ENCODE data around the gene CKAP5. TPM values are rescaled to one million over a fixed set of nuclear protein-coding genes. Genes with fewer than 3 reads are reported as not detected.

CKAP5 gene
- total and polyA plus RNA-seq, 5 donors from 2014 or later: 8.7 to 45.4 (median 12.6) TPM

DNA sequence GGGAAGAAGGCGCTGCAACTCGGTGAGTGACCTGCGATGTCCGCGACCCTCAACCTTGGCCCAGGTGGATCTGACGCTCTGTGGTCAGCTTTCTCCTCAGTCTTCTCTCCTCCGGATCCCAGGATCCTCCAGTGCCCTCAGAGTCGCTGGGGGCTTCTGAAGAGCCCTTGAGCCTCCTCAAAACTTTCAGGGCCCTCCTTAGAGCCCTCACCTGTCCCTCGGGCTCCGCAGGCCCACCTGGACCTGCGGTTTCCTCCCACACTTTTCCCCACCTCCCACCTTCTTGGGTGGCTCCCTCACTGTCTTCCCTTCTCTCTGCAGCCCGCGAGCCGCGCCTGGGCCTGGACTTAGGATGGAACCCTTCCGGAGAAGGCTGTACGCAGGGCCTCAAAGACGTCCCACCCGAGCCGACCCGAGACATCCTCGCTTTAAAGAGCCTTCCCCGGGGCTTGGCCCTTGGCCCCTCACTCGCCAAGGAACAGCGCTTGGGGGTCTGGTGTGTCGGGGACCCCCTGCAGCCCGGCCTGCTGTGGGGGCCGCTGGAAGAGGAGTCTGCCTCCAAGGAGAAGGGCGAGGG, 144.9 kb downstream of the CKAP5 start:
- peaks cover 61% of the 10 kb centered on the region for H3K4me1 ChIP-seq (ENCODE audit: control insufficient read depth, insufficient read depth, low read length, poor library complexity, severe bottlenecking)
- peaks cover 32% of the 10 kb centered on the region for H3K36me3 Mint-ChIP-seq
- peak overlapping the region; percentile 99 for H3K4me3 ChIP-seq (ENCODE audit: low read depth, low read length)
- no peaks in the 10 kb centered on the region for H3K9me3 ChIP-seq (ENCODE audit: control insufficient read depth in 2 of 2, low read length in 2 of 2)
- no peaks in the 10 kb centered on the region for H3K27me3 ChIP-seq (ENCODE audit: control insufficient read depth, insufficient read depth, low read length)
- peaks cover 9 to 72% (median 33%) of the 10 kb centered on the region in 4 donors for H3K4me1 Mint-ChIP-seq
- H3K9me3 Mint-ChIP-seq: peaks cover 0 to 2% (median 0%) of the 10 kb centered on the region in 7 donors
- peaks cover 37% of the 10 kb centered on the region for H3K36me3 ChIP-seq (ENCODE audit: control insufficient read depth, insufficient read depth, low read length)
- H3K27ac ChIP-seq (ENCODE audit: insufficient read depth, low read length, poor library complexity, severe bottlenecking): peak overlapping the region; percentile 76
- DNase-seq (no peak), ATAC-seq (ENCODE audit: low read depth in 2 of 2) (no peak)
- H3K27me3 Mint-ChIP-seq: no peaks in the 10 kb centered on the region
- peak overlapping the region; percentile 90 to 99 (median 96) for H3K4me3 Mint-ChIP-seq
- H3K27ac Mint-ChIP-seq: peak overlapping the region; percentile 91 to 97 (median 97)

DNA sequence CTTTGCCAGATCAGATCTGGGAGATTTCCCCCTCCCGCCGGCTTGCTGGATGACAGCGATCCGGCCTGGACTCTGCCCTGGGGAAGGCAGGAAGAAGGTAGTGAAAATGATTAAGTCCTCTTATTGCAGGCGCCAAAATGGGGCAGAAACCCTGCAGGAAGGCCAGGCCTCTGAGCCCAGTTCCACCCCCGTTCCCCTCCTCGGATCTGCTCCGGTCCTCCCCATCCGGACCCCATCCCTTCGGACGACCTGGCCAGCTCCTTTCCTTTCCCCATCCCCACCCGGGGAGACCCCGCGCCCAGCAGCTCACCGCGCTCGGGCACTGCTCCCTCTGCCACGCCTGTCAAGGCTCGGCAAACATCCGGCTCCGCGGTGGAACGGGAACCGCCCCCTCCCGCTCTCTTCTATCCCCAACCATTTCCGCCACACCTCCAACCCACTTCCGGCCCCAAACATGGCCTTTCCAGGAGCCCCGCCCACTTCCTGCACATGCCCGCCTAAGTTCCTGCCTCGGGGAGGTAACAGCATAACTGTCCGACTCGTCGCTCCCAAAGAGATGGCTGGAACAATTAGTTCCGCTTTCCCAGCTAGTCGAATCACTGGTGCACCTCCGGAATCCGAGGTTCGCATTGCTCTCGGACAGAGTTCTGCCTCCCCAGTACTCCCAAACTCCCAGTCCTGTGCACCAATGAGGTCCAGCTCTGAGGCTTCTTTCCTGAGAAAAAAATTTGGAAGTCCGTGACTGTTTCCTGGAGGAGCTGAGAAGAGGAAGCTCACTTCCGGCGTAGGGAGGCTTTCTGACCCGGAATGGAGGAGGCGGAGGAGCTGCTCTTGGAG, 145.6 kb downstream of the CKAP5 start, which contains the start of the genes ARHGAP1 and ZNF408:
Gene ARHGAP1, minus strand, starts transcription at position 379 of the 837 bp plus-strand sequence. CDS start 4,512 bp downstream, outside the sequence.
Gene ZNF408, plus strand, starts transcription at position 791 of the 837 bp plus-strand sequence. Its CDS starts 17 bp downstream, at position 808.
- Mint-ChIP-seq H3K27me3 (no peaks in the 10 kb centered on the region), H3K4me3 (peak within 1 kb of the TSS; percentile 90 to 99 (median 96)), H3K4me1 (peaks cover 9 to 79% (median 35%) of the 10 kb centered on the region in 4 donors), H3K36me3 (peaks cover 32% of the 10 kb centered on the region), H3K27ac (peak within 1 kb of the TSS; percentile 91 to 97 (median 97)), H3K9me3 (peaks cover 0 to 2% (median 0%) of the 10 kb centered on the region in 7 donors)
- Histone ChIP-seq H3K4me1 (ENCODE audit: control insufficient read depth, insufficient read depth, low read length, poor library complexity, severe bottlenecking) (peaks cover 63% of the 10 kb centered on the region), H3K27me3 (ENCODE audit: control insufficient read depth, insufficient read depth, low read length) (no peaks in the 10 kb centered on the region), H3K27ac (ENCODE audit: insufficient read depth, low read length, poor library complexity, severe bottlenecking) (peak within 1 kb of the TSS; percentile 76), H3K36me3 (ENCODE audit: control insufficient read depth, insufficient read depth, low read length) (peaks cover 38% of the 10 kb centered on the region), H3K4me3 (ENCODE audit: low read depth, low read length) (peak within 1 kb of the TSS; percentile 99), H3K9me3 (ENCODE audit: control insufficient read depth in 2 of 2, low read length in 2 of 2) (no peaks in the 10 kb centered on the region)
- ATAC-seq (ENCODE audit: low read depth in 2 of 2) (peak; percentile 91 to 93), DNase-seq (peak; percentile 98 to 100 (median 99))

DNA sequence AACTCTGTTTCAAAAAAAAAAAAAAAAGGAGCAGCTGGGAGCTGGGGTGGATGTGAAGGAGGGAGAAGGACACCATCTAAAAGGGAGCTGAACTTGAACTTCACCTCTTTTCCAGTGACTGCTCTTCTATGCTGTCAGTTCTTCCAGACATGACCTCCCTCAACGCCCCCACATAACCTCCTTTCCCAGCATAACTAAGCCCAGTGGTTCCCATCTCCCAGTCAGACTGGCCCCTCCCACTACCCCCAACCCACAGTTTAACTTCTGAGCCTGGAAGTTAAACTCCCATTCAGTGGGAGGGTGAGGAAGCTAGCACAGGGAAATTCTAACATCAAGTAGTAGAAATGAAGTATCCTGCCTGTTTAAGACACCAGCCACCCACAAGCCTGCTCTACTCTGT, 147.5 kb downstream of the CKAP5 start:
- Mint-ChIP-seq H3K36me3 (peaks cover 29% of the 10 kb centered on the region), H3K27me3 (no peaks in the 10 kb centered on the region), H3K9me3 (peaks cover 0 to 2% (median 0%) of the 10 kb centered on the region in 7 donors), H3K4me3 (peak overlapping the region; percentile 66 to 99 (median 94)), H3K27ac (peak overlapping the region in 2 of 3 donors; percentile 91 to 97), H3K4me1 (peaks cover 9 to 79% (median 39%) of the 10 kb centered on the region in 4 donors)
- Histone ChIP-seq H3K4me1 (ENCODE audit: control insufficient read depth, insufficient read depth, low read length, poor library complexity, severe bottlenecking) (peaks cover 71% of the 10 kb centered on the region), H3K9me3 (ENCODE audit: control insufficient read depth in 2 of 2, low read length in 2 of 2) (no peaks in the 10 kb centered on the region), H3K36me3 (ENCODE audit: control insufficient read depth, insufficient read depth, low read length) (peaks cover 39% of the 10 kb centered on the region), H3K4me3 (ENCODE audit: low read depth, low read length) (peak overlapping the region; percentile 46), H3K27ac (ENCODE audit: insufficient read depth, low read length, poor library complexity, severe bottlenecking) (no peak overlapping the region), H3K27me3 (ENCODE audit: control insufficient read depth, insufficient read depth, low read length) (no peaks in the 10 kb centered on the region)
- ATAC-seq (ENCODE audit: low read depth in 2 of 2) (no peak), DNase-seq (no peak)

DNA sequence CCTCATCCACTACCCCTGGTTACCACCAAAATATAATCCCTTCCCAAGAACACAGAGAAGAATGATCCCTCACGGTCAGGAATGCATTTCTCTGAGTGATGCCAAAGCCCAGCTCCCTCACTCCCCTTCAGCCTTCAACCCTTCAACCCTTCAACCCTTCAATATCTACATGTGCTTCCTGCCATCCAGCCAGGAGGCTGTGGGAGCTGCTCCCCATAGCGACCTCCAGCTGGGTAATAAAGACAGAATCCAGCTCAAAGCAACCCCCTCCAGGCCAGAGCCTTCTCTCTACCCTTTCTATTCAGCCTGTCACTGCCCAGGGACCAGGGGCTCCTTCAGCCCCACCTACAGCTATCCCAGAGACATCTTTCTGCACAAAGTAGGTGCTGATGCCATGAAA, 148.4 kb downstream of the CKAP5 start:
- ATAC-seq (ENCODE audit: low read depth in 2 of 2): no peak
- peak overlapping the region; percentile 59 to 93 (median 91) for H3K27ac Mint-ChIP-seq
- H3K27me3 Mint-ChIP-seq: no peaks in the 10 kb centered on the region
- H3K36me3 Mint-ChIP-seq: peaks cover 23% of the 10 kb centered on the region
- Histone ChIP-seq H3K4me1 (ENCODE audit: control insufficient read depth, insufficient read depth, low read length, poor library complexity, severe bottlenecking) (peaks cover 66% of the 10 kb centered on the region), H3K4me3 (ENCODE audit: low read depth, low read length) (peak overlapping the region; percentile 37), H3K9me3 (ENCODE audit: control insufficient read depth in 2 of 2, low read length in 2 of 2) (no peaks in the 10 kb centered on the region), H3K27ac (ENCODE audit: insufficient read depth, low read length, poor library complexity, severe bottlenecking) (peak overlapping the region; percentile 8), H3K36me3 (ENCODE audit: control insufficient read depth, insufficient read depth, low read length) (peaks cover 43% of the 10 kb centered on the region), H3K27me3 (ENCODE audit: control insufficient read depth, insufficient read depth, low read length) (no peaks in the 10 kb centered on the region)
- H3K9me3 Mint-ChIP-seq: peaks cover 0 to 2% (median 0%) of the 10 kb centered on the region in 7 donors
- H3K4me3 Mint-ChIP-seq: peak overlapping the region; percentile 65 to 99 (median 76)
- H3K4me1 Mint-ChIP-seq: peaks cover 9 to 71% (median 37%) of the 10 kb centered on the region in 4 donors
- DNase-seq: no peak

DNA sequence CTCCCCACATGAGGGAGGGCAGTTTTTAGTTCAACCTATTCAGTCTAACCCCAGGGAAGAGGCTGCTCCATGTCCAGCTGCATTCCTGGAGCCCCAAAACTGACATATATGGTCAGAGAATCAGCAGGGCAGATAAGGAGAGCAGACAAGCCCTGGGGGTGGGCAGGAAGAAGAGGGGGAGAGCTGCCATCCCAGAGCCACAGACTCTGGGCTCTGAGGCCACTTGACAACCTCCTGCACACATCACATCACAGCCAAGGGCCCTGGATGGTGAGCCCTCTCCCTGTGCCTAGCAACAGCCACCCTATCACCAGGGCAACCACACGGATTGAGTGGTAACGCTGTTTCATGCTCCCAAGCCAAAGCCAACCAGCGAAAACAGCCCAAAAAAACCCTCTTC, 148.8 kb downstream of the CKAP5 start:
- H3K27me3 Mint-ChIP-seq: no peaks in the 10 kb centered on the region
- Histone ChIP-seq H3K4me1 (ENCODE audit: control insufficient read depth, insufficient read depth, low read length, poor library complexity, severe bottlenecking) (peaks cover 62% of the 10 kb centered on the region), H3K27me3 (ENCODE audit: control insufficient read depth, insufficient read depth, low read length) (no peaks in the 10 kb centered on the region), H3K27ac (ENCODE audit: insufficient read depth, low read length, poor library complexity, severe bottlenecking) (peak overlapping the region; percentile 8), H3K36me3 (ENCODE audit: control insufficient read depth, insufficient read depth, low read length) (peaks cover 41% of the 10 kb centered on the region), H3K4me3 (ENCODE audit: low read depth, low read length) (no peak overlapping the region), H3K9me3 (ENCODE audit: control insufficient read depth in 2 of 2, low read length in 2 of 2) (no peaks in the 10 kb centered on the region)
- peaks cover 20% of the 10 kb centered on the region for H3K36me3 Mint-ChIP-seq
- no peak for ATAC-seq (ENCODE audit: low read depth in 2 of 2)
- peak overlapping the region; percentile 65 to 99 (median 76) for H3K4me3 Mint-ChIP-seq
- no peak for DNase-seq
- peaks cover 0 to 2% (median 0%) of the 10 kb centered on the region in 7 donors for H3K9me3 Mint-ChIP-seq
- H3K27ac Mint-ChIP-seq: peak overlapping the region in 1 of 3 donors; percentile 91
- peaks cover 9 to 67% (median 35%) of the 10 kb centered on the region in 4 donors for H3K4me1 Mint-ChIP-seq

DNA sequence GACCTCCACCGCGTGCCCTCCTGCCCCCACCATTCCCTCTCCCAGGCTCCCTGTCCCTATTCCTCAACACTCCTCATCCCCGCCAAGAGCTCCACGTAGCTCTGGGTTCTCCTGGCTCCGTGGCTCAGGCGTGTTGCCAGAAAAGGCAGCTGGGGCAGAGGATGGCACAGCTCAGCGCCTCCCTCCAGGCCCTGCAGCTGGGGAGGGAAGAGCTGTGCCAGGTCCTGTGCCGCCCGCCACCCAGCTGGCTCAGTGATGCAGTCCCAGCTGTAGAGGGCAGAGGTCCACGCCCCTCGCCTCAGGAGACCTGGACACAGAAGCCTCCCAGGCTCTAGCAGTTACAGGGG, 149.9 kb downstream of the CKAP5 start:
- peaks cover 14% of the 10 kb centered on the region for H3K36me3 Mint-ChIP-seq
- H3K27me3 ChIP-seq (ENCODE audit: control insufficient read depth, insufficient read depth, low read length): no peaks in the 10 kb centered on the region
- H3K4me1 ChIP-seq (ENCODE audit: control insufficient read depth, insufficient read depth, low read length, poor library complexity, severe bottlenecking): peaks cover 50% of the 10 kb centered on the region
- peak overlapping the region in 2 of 3 donors; percentile 17 to 59 for H3K27ac Mint-ChIP-seq
- H3K27me3 Mint-ChIP-seq: no peaks in the 10 kb centered on the region
- H3K4me3 Mint-ChIP-seq: peak overlapping the region in 3 of 4 donors; percentile 5 to 75 (median 13)
- H3K4me1 Mint-ChIP-seq: peaks cover 5 to 55% (median 27%) of the 10 kb centered on the region in 4 donors
- no peak overlapping the region for H3K27ac ChIP-seq (ENCODE audit: insufficient read depth, low read length, poor library complexity, severe bottlenecking)
- ATAC-seq (ENCODE audit: low read depth in 2 of 2) (no peak), DNase-seq (no peak)
- H3K4me3 ChIP-seq (ENCODE audit: low read depth, low read length): no peak overlapping the region
- H3K36me3 ChIP-seq (ENCODE audit: control insufficient read depth, insufficient read depth, low read length): peaks cover 50% of the 10 kb centered on the region
- H3K9me3 Mint-ChIP-seq: peaks cover 0 to under 1% (median 0%) of the 10 kb centered on the region in 7 donors
- H3K9me3 ChIP-seq (ENCODE audit: control insufficient read depth in 2 of 2, low read length in 2 of 2): no peaks in the 10 kb centered on the region

DNA sequence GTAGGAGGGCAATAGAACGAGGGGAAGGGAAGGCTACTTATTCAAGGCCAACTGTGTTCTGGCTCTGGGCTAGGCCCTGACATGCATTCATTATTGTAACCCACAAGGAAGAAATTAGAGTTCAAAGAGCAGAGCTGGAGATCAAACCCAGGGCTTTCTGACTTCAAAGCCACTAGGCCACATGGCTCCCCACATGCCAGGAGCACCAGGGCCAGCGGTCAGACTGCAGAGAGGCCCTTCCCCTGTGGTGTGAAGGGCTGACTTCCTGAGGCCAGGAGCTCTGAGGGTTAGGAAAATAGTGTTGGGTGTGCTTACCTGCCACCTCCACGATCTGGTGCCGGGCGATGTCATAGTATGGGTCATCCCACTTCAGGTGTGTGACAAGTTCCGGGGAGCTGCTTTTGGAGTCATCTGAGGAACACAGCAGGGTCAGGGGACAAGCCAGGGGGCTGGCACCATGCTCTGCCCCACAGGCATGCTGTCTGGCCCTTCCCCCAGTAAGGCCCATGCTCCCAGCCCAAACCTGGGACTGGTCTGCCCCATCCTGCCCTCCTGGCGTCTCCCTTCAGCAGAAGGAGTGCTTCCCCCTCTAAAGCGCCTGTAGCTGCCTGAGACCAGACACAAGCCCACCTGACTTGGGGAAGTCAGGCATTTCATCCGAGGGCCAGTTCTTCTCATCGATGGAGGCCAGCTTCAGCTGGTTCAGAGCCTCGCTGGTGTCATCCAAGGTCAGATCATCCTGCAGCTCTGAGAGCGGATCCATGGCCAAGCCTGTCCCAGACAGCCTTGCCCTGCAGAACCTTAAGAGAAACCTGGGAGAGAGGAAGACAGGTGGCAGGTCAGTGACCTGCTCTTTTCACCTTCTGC, 150.5 kb downstream of the CKAP5 start:
- Mint-ChIP-seq H3K27ac (peak overlapping the region in 2 of 3 donors; percentile 17 to 79), H3K4me1 (peaks cover 5 to 55% (median 25%) of the 10 kb centered on the region in 4 donors), H3K4me3 (no peak overlapping the region), H3K36me3 (peaks cover 15% of the 10 kb centered on the region), H3K9me3 (no peaks in the 10 kb centered on the region), H3K27me3 (no peaks in the 10 kb centered on the region)
- no peak for ATAC-seq (ENCODE audit: low read depth in 2 of 2)
- Histone ChIP-seq H3K9me3 (ENCODE audit: control insufficient read depth in 2 of 2, low read length in 2 of 2) (no peaks in the 10 kb centered on the region), H3K4me3 (ENCODE audit: low read depth, low read length) (no peak overlapping the region), H3K27ac (ENCODE audit: insufficient read depth, low read length, poor library complexity, severe bottlenecking) (no peak overlapping the region), H3K36me3 (ENCODE audit: control insufficient read depth, insufficient read depth, low read length) (peaks cover 56% of the 10 kb centered on the region), H3K27me3 (ENCODE audit: control insufficient read depth, insufficient read depth, low read length) (no peaks in the 10 kb centered on the region), H3K4me1 (ENCODE audit: control insufficient read depth, insufficient read depth, low read length, poor library complexity, severe bottlenecking) (peaks cover 47% of the 10 kb centered on the region)
- DNase-seq: no peak
